NCI-H460 (cell line): ENCODE results near the gene ZNF175. TPM values are rescaled to one million over a fixed set of nuclear protein-coding genes. Genes with fewer than 3 reads are reported as not detected.

Experiments
- DNase-seq: peaks from one replicate; pipeline ENCODE4 v3.0.0-alpha.2; 2016; ENCODE audit warnings: low read depth; ENCODE audit errors: extremely low read depth
- total RNA-seq: library from RNA; depleted of rRNA; stranded (reverse); fragments of >200 nt; shearing (Covaris generic); gene quantifications from 2 replicates; pipeline ENCODE4 v1.2.3, GENCODE V29; 2014

Gene ZNF175
- total RNA-seq, 1 experiment from 2014 or later: 3.4 TPM

- DNase-seq: no peak
These were observed 21.4 kb upstream of the ZNF175 start for GRCh38 chr19:51549533-51550324.

- DNase-seq: no peak
These were observed 20.0 kb upstream of the ZNF175 start for GRCh38 chr19:51550848-51551672.

- no peak for DNase-seq
These were observed 19.2 kb upstream of the ZNF175 start for GRCh38 chr19:51551673-51552432.

GRCh38 chr19:51552608-51552995 lies 18.5 kb upstream of the ZNF175 start:
- no peak for DNase-seq

GRCh38 chr19:51552996-51553725 lies 17.9 kb upstream of the ZNF175 start:
- peak; percentile 60 for DNase-seq

GRCh38 chr19:51559240-51559639 lies 11.8 kb upstream of the ZNF175 start:
- DNase-seq: no peak

- DNase-seq: no peak
These were observed 10.7 kb upstream of the ZNF175 start for GRCh38 chr19:51560339-51560738.

- no peak for DNase-seq
These were observed 6.3 kb upstream of the ZNF175 start for GRCh38 chr19:51564791-51565190.

- DNase-seq: no peak
These were observed 5.5 kb upstream of the ZNF175 start for GRCh38 chr19:51565583-51565982.

GRCh38 chr19:51566489-51567100 lies 4.5 kb upstream of the ZNF175 start:
- DNase-seq: no peak

- DNase-seq: no peak
These were observed 3.5 kb upstream of the ZNF175 start for GRCh38 chr19:51567583-51567982.

- DNase-seq: no peak
These were observed 2.6 kb upstream of the ZNF175 start for GRCh38 chr19:51568456-51568855.

- no peak for DNase-seq
These were observed 516 bp downstream of the ZNF175 start for GRCh38 chr19:51571599-51571998.

GRCh38 chr19:51572410-51572809 lies 1.3 kb downstream of the ZNF175 start:
- no peak for DNase-seq

GRCh38 chr19:51572908-51573307 lies 1.8 kb downstream of the ZNF175 start:
- DNase-seq: no peak

GRCh38 chr19:51573331-51573730 lies 2.2 kb downstream of the ZNF175 start:
- no peak for DNase-seq

- no peak for DNase-seq
These were observed 5.8 kb downstream of the ZNF175 start for GRCh38 chr19:51576850-51577249.

GRCh38 chr19:51586103-51586728 lies 15.1 kb downstream of the ZNF175 start:
- no peak for DNase-seq

- DNase-seq: no peak
These were observed 15.7 kb downstream of the ZNF175 start for GRCh38 chr19:51586799-51587198.
